Tibial nerve (tissue), 4 donors: ENCODE data around the gene PHF19.

Source experiments
- CTCF ChIP-seq, 5 experiments: fragments of 200-600 bp in 3 of 5; fragments of 450-650 bp in 2 of 5; sonication (generic) in 3 of 5; IDR thresholded peaks; one replicate each; pipeline ENCODE4 v1.5.1; 2016 to 2019; ENCODE audit warnings: antibody characterized with exemption in 5 of 5, mild to moderate bottlenecking in 3 of 5, moderate library complexity in 2 of 5
- EP300 ChIP-seq, 2 donors: sonication (generic); formaldehyde crosslinking; IDR thresholded peaks; one replicate each; pipeline ENCODE4 v1.6.1; 2017; ENCODE audit warnings: antibody characterized with exemption in 2 of 2, mild to moderate bottlenecking in 1 of 2
- POLR2A ChIP-seq, 2 donors: fragments of 450-650 bp; IDR thresholded peaks; one replicate each; pipeline ENCODE4 v1.6.1; 2017; ENCODE audit warnings: antibody characterized with exemption in 2 of 2, mild to moderate bottlenecking in 2 of 2, moderate library complexity in 2 of 2

- TF ChIP-seq POLR2A (IDR thresholded peaks at IDR 0.05) (no peak), CTCF (IDR thresholded peaks at IDR 0.05) (no peak), EP300 (IDR thresholded peaks at IDR 0.05) (no peak)
Measured at GRCh38 chr9:120873512-120873911, 3.5 kb downstream of the PHF19 start.
